GM21737 (cell line): ENCODE measurements around the gene RBBP8NL.

ENCODE experiments used
- ATAC-seq: cut with Tn5 transposase; IDR thresholded peaks from one replicate; pipeline ENCODE4 v1.9.1; 2021; ENCODE audit warnings: mild to moderate bottlenecking, moderate library complexity; ENCODE audit not compliant: unreplicated experiment

The RBBP8NL gene

GRCh38 chr20:62462976-62463592, 35.7 kb upstream of the RBBP8NL start:
- no peak for ATAC-seq

- no peak for ATAC-seq
Measured at GRCh38 chr20:62461834-62462233, 34.5 kb upstream of the RBBP8NL start.

GRCh38 chr20:62461157-62461556, 33.8 kb upstream of the RBBP8NL start:
- no peak for ATAC-seq

GRCh38 chr20:62460678-62461077, 33.3 kb upstream of the RBBP8NL start:
- no peak for ATAC-seq

GRCh38 chr20:62459488-62459887, 32.1 kb upstream of the RBBP8NL start:
- ATAC-seq: no peak

GRCh38 chr20:62458275-62459251, 31.2 kb upstream of the RBBP8NL start:
- ATAC-seq: no peak

GRCh38 chr20:62457831-62458230, 30.5 kb upstream of the RBBP8NL start:
- ATAC-seq: no peak

GRCh38 chr20:62457098-62457497, 29.8 kb upstream of the RBBP8NL start:
- ATAC-seq: no peak

GRCh38 chr20:62455929-62456328, 28.6 kb upstream of the RBBP8NL start:
- ATAC-seq: no peak

- no peak for ATAC-seq
Measured at GRCh38 chr20:62454904-62455636, 27.7 kb upstream of the RBBP8NL start.

- no peak for ATAC-seq
Measured at GRCh38 chr20:62453186-62453808, 26.0 kb upstream of the RBBP8NL start.

GRCh38 chr20:62452475-62453095, 25.2 kb upstream of the RBBP8NL start:
- no peak for ATAC-seq

GRCh38 chr20:62451970-62452369, 24.6 kb upstream of the RBBP8NL start:
- ATAC-seq: no peak

- ATAC-seq: no peak
Measured at GRCh38 chr20:62451156-62451767, 23.9 kb upstream of the RBBP8NL start.

- ATAC-seq: no peak
Measured at GRCh38 chr20:62449951-62450691, 22.8 kb upstream of the RBBP8NL start.

- no peak for ATAC-seq
Measured at GRCh38 chr20:62448788-62449187, 21.4 kb upstream of the RBBP8NL start.

- no peak for ATAC-seq
Measured at GRCh38 chr20:62448038-62448437, 20.7 kb upstream of the RBBP8NL start.

- no peak for ATAC-seq
Measured at GRCh38 chr20:62446888-62447869, 19.8 kb upstream of the RBBP8NL start.
